ENCODE measurements around the gene VPS35.
"Not testable (repeated sequence)": the region's sequence is repeated elsewhere in the genome, so short reads cannot be mapped to it uniquely, and the experiment has no call there.

- TF ChIP-seq CTCF, POLR2A, POLR2AphosphoS5 (IDR thresholded peaks at IDR 0.05): not testable (repeated sequence)
These were observed 65.3 kb downstream of the VPS35 start for GRCh38 chr16:46623707-46624106.
